HG02970 (cell line): ENCODE data around the gene CSAG3.

Experiments
- ATAC-seq: cut with Tn5 transposase; IDR thresholded peaks from one replicate; pipeline ENCODE4 v1.9.1; 2021; ENCODE audit warnings: mild to moderate bottlenecking, moderate library complexity, moderate number of reproducible peaks; ENCODE audit not compliant: unreplicated experiment, low FRiP score

Gene CSAG3

DNA sequence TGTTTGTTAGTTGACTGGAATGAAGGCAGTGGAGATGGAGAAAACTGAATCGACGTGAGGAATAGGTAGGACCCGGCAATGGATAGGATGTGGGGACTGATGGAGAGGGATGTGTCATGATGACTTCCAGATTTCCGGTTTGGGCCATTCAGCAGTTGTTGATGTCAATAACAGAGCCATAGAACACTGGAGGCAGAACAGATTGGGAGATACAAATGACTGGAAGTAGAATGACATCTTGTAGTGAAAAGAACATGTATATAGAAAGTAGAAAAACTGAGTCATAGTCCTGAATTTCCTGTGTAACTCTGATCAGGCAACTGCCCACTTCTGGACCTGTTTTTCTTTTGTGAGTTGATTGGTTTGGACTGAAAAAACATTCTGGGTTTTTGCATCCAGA, 47.0 kb downstream of the CSAG3 start:
- no peak for ATAC-seq
